WTC11 (cell line): ENCODE results near the gene DYNLRB1. TPM values are rescaled to one million over a fixed set of nuclear protein-coding genes. Genes with fewer than 3 reads are reported as not detected.
A peak's percentile ranks its signal among the peaks of the same experiment; 100 is the strongest.

Experiments used
- ATAC-seq: fragments of 200-7000 bp; cut with Tn5 transposase; 2 replicates; pipeline ENCODE4 v1.10.0; 2021; ENCODE audit warnings: mild to moderate bottlenecking, moderate library complexity
- Bru-seq: library from RNA; stranded (reverse); fragments of 400-500 nt; gene quantifications from one replicate; lab custom pipeline; 2021; lab: Mats Ljungman, UMichigan
- CTCF ChIA-PET: fragments of 300-600 bp; sonication (Branson Sonifier 250); formaldehyde crosslinking; loops from one replicate; lab custom pipeline; 2021; ENCODE audit warnings: antibody characterized with exemption; lab: Charles Lee
- POLR2A ChIA-PET: fragments of 350-600 bp; sonication (Branson Sonifier 250); formaldehyde crosslinking; loops from one replicate; lab custom pipeline; 2021; ENCODE audit warnings: antibody characterized with exemption; lab: Charles Lee
- DNase-seq: peaks from one replicate; pipeline ENCODE4 v3.0.0; 2021; ENCODE audit warnings: low spot score
- H3K27ac Mint-ChIP-seq: 2 replicates; pipeline ENCODE4 v1.8.0; 2021; ENCODE audit warnings: mixed read lengths
- H3K27me3 Mint-ChIP-seq: 2 replicates; pipeline ENCODE4 v1.8.0; 2021; ENCODE audit warnings: low read depth, mild to moderate bottlenecking, moderate library complexity, mixed read lengths
- H3K36me3 Mint-ChIP-seq: 2 replicates; pipeline ENCODE4 v1.8.0; 2021; ENCODE audit warnings: mixed read lengths
- H3K4me1 Mint-ChIP-seq: 2 replicates; pipeline ENCODE4 v1.8.0; 2022; ENCODE audit warnings: mixed read lengths
- H3K4me3 Mint-ChIP-seq: 2 replicates; pipeline ENCODE4 v1.8.0; 2021; ENCODE audit warnings: mild to moderate bottlenecking, moderate library complexity, mixed read lengths
- H3K9me3 Mint-ChIP-seq: 2 replicates; pipeline ENCODE4 v1.8.0; 2021; ENCODE audit warnings: mixed read lengths
- ARID4B ChIP-seq: sonication (generic); formaldehyde crosslinking; IDR thresholded peaks from 2 replicates; pipeline ENCODE4 v1.8.0; 2023; ENCODE audit warnings: missing genetic modification reagents, mild to moderate bottlenecking, borderline replicate concordance
- CREM ChIP-seq: sonication (generic); formaldehyde crosslinking; IDR thresholded peaks from 2 replicates; pipeline ENCODE4 v1.8.1; 2022; ENCODE audit warnings: mild to moderate bottlenecking, missing genetic modification reagents, moderate library complexity
- E2F5 ChIP-seq: sonication (generic); formaldehyde crosslinking; IDR thresholded peaks from 2 replicates; pipeline ENCODE4 v1.8.1; 2022; ENCODE audit warnings: mild to moderate bottlenecking, moderate library complexity, missing genetic modification reagents
- FOXK1 ChIP-seq: sonication (generic); formaldehyde crosslinking; IDR thresholded peaks from 2 replicates; pipeline ENCODE4 v1.8.0; 2022; ENCODE audit warnings: mild to moderate bottlenecking, moderate library complexity, missing genetic modification reagents
- GABPB1 ChIP-seq: sonication (generic); formaldehyde crosslinking; IDR thresholded peaks from 2 replicates; pipeline ENCODE4 v1.8.1; 2023; ENCODE audit warnings: mild to moderate bottlenecking, missing genetic modification reagents
- KAT7 ChIP-seq: sonication (generic); formaldehyde crosslinking; IDR thresholded peaks from 2 replicates; pipeline ENCODE4 v1.8.1; 2023; ENCODE audit warnings: missing genetic modification reagents, mild to moderate bottlenecking, borderline replicate concordance
- NFYB ChIP-seq: sonication (generic); formaldehyde crosslinking; conservative IDR thresholded peaks from 2 replicates; pipeline ENCODE4 v1.8.0; 2022; ENCODE audit warnings: low read depth, missing genetic modification reagents
- SMAD3 ChIP-seq: sonication (generic); formaldehyde crosslinking; IDR thresholded peaks from 2 replicates; pipeline ENCODE4 v1.8.0; 2022; ENCODE audit warnings: missing genetic modification reagents, mild to moderate bottlenecking, borderline replicate concordance
- SP1 ChIP-seq: sonication (generic); formaldehyde crosslinking; conservative IDR thresholded peaks from 2 replicates; pipeline ENCODE4 v1.8.1; 2022; ENCODE audit warnings: missing genetic modification reagents
- TEAD1 ChIP-seq: sonication (generic); formaldehyde crosslinking; IDR thresholded peaks from 2 replicates; pipeline ENCODE4 v1.8.0; 2022; ENCODE audit warnings: mild to moderate bottlenecking, missing genetic modification reagents
- ZNF281 ChIP-seq: sonication (generic); formaldehyde crosslinking; IDR thresholded peaks from 2 replicates; pipeline ENCODE4 v1.8.0; 2023; ENCODE audit warnings: mild to moderate bottlenecking, missing genetic modification reagents
- ZNF416 ChIP-seq: fragments of 250-450 bp; sonication (Bioruptor Pico); IDR thresholded peaks from 2 replicates; pipeline ENCODE4 v1.9.0; 2021; ENCODE audit warnings: mild to moderate bottlenecking, inconsistent platforms
- ZNF671 ChIP-seq: fragments of 250-450 bp; sonication (Bioruptor Pico); IDR thresholded peaks from 2 replicates; pipeline ENCODE4 v1.8.0; 2021; ENCODE audit warnings: mild to moderate bottlenecking
- long read RNA-seq, 3 experiments: library from RNA in 1 of 3; library from capped mRNA in 1 of 3; library from polyadenylated mRNA in 1 of 3; unstranded in 2 of 3; stranded (forward) in 1 of 3; transcript quantifications; one replicate each; pipeline ENCODE4 v2.0.0, GENCODE V29; 2021
- total RNA-seq: library from RNA; stranded (reverse); gene quantifications from 3 replicates; pipeline ENCODE4 v1.2.3, GENCODE V29; 2021
- TF ChIP-seq, protein P1 (sequence below): sonication (generic); formaldehyde crosslinking; IDR thresholded peaks from 2 replicates; pipeline ENCODE4 v1.8.0; 2022; ENCODE audit warnings: mild to moderate bottlenecking, missing genetic modification reagents
- TF ChIP-seq, protein P2 (sequence below): sonication (generic); formaldehyde crosslinking; IDR thresholded peaks from 2 replicates; pipeline ENCODE4 v1.8.1; 2023; ENCODE audit warnings: mild to moderate bottlenecking, moderate library complexity, missing genetic modification reagents
- TF ChIP-seq, protein P3 (sequence below): sonication (generic); formaldehyde crosslinking; IDR thresholded peaks from 2 replicates; pipeline ENCODE4 v1.8.0; 2022; ENCODE audit warnings: mild to moderate bottlenecking, missing genetic modification reagents
- TF ChIP-seq, protein P4 (sequence below): sonication (generic); formaldehyde crosslinking; IDR thresholded peaks from 2 replicates; pipeline ENCODE4 v1.8.0; 2022; ENCODE audit warnings: mild to moderate bottlenecking, missing genetic modification reagents

Gene DYNLRB1
- 99.3 to 126 TPM (median 115 TPM) in 3 replicates for total RNA-seq
- Bru-seq, nascent RNA, result percentile 79 among the genes with signal in this experiment
- long read RNA-seq, experiment 1, transcript DYNLRB1-202 (4 exons, 675 nt), result major isoform, 33 of 43 reads
- long read RNA-seq, experiment 1, partial matches to known transcripts, result 4 of 43 reads
- long read RNA-seq, experiment 1, other reads (novel, unspliced or antisense), result 6 of 43 reads
- long read RNA-seq, experiment 2, transcript DYNLRB1-202 (4 exons, 675 nt), result major isoform, 90 of 185 reads
- long read RNA-seq, experiment 2, partial matches to known transcripts, result 85 of 185 reads
- long read RNA-seq, experiment 2, other reads (novel, unspliced or antisense), result 10 of 185 reads
- long read RNA-seq, experiment 3, partial matches to known transcripts, result 9 of 13 reads
- long read RNA-seq, experiment 3, other reads (novel, unspliced or antisense), result 1 of 13 reads

DNA sequence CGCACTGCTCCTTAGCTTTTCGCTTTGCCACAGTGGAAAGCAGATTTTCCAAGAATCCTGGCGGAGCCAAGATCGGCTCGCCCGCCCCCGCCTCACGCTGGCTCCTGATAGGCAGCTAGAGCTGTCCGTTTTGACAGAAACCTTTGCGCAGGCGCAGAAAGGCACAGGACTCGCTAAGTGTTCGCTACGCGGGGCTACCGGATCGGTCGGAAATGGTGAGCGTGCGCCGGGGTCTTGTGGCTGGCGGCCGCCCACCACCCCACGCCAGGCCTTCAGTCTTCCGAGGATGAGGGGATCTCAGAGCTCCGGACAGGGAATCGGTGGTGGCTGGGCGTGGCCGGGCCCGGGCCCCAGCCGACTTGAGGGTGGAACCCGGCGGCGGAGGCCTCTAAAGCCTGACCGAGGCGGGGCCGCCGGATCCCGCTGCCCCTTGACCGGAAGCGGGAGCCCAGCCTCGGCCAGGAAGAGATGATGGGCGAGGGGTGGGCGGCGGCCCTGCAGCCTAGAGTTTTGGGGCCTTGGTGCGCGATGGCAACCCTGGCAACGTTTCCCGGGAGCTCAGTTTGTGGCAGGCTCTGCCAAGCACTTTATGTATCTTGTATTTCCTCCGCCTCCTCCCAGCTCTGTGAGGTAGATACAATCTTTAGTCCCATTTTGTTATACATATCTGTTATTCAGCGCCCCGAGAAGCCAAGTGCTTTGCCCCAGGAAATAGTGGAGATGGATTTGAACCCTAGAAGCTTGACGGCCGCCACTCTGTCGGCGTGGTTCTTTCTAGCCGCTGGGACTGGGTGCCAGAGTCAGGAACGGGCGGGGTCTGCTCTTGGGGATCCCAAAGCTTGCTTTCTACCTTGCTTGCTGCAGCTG is at the start of gene DYNLRB1:
TSS of gene DYNLRB1 (plus strand) at position 176 of the 867 bp plus-strand sequence. CDS start at position 213, 37 bp downstream.
- peaks cover 20% of the 10 kb centered on the region for H3K4me1 Mint-ChIP-seq
- H3K36me3 Mint-ChIP-seq, result no peaks in the 10 kb centered on the region
- CTCF ChIA-PET, result interaction anchor here (0.6 to 4.2 kb wide), 14 partner anchors 9 to 326 kb away, joined by 3 to 60 read pairs (median 5); partner anchors contain the start of genes AHCY and ITCH
- H3K4me3 Mint-ChIP-seq, result peak within 1 kb of the TSS; percentile 97
- no peaks in the 10 kb centered on the region for H3K27me3 Mint-ChIP-seq
- POLR2A ChIA-PET, result interaction anchor here (0.7 to 1.4 kb wide), 7 partner anchors 10 to 214 kb away, joined by 3 to 12 read pairs (median 4); partner anchors contain the start of genes AHCY and ITCH
- H3K9me3 Mint-ChIP-seq, result no peaks in the 10 kb centered on the region
- ATAC-seq, result peak; percentile 85
- peak within 1 kb of the TSS; percentile 98 for H3K27ac Mint-ChIP-seq
- peak; percentile 98 for DNase-seq
- TF ChIP-seq ZNF416 (CRISPR knock-in tag) (peak; percentile 9; the same call in 1 of the 2 replicates), ARID4B (CRISPR knock-in tag) (peak; percentile 71; the same call in 1 of the 2 replicates), GABPB1 (CRISPR knock-in tag) (peak; percentile 83), E2F5 (CRISPR knock-in tag) (0 out of 2 replicates have a peak, but pooled peaks have one; percentile 32), SP1 (CRISPR knock-in tag) (peak; percentile 63; the same call in 1 of the 2 replicates), NFYB (CRISPR knock-in tag) (peak; percentile 93), FOXK1 (no peak), CREM (CRISPR knock-in tag) (no peak), SMAD3 (CRISPR knock-in tag) (no peak), ZNF671 (CRISPR knock-in tag) (no peak), KAT7 (CRISPR knock-in tag) (no peak), TEAD1 (CRISPR knock-in tag) (peak; percentile 28; the same call in 1 of the 2 replicates), ZNF281 (peak; percentile 52; the same call in 1 of the 2 replicates)
- TF ChIP-seq, protein P1, sequence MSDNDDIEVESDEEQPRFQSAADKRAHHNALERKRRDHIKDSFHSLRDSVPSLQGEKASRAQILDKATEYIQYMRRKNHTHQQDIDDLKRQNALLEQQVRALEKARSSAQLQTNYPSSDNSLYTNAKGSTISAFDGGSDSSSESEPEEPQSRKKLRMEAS, result peak; percentile 64
- TF ChIP-seq, protein P2, sequence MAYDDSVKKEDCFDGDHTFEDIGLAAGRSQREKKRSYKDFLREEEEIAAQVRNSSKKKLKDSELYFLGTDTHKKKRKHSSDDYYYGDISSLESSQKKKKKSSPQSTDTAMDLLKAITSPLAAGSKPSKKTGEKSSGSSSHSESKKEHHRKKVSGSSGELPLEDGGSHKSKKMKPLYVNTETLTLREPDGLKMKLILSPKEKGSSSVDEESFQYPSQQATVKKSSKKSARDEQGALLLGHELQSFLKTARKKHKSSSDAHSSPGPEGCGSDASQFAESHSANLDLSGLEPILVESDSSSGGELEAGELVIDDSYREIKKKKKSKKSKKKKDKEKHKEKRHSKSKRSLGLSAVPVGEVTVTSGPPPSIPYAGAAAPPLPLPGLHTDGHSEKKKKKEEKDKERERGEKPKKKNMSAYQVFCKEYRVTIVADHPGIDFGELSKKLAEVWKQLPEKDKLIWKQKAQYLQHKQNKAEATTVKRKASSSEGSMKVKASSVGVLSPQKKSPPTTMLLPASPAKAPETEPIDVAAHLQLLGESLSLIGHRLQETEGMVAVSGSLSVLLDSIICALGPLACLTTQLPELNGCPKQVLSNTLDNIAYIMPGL (CRISPR knock-in tag), result peak; percentile 72; the same call in 1 of the 2 replicates
- TF ChIP-seq, protein P3, sequence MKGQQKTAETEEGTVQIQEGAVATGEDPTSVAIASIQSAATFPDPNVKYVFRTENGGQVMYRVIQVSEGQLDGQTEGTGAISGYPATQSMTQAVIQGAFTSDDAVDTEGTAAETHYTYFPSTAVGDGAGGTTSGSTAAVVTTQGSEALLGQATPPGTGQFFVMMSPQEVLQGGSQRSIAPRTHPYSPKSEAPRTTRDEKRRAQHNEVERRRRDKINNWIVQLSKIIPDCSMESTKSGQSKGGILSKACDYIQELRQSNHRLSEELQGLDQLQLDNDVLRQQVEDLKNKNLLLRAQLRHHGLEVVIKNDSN (CRISPR knock-in tag), result peak; percentile 57; the same call in 1 of the 2 replicates
- TF ChIP-seq, protein P4, sequence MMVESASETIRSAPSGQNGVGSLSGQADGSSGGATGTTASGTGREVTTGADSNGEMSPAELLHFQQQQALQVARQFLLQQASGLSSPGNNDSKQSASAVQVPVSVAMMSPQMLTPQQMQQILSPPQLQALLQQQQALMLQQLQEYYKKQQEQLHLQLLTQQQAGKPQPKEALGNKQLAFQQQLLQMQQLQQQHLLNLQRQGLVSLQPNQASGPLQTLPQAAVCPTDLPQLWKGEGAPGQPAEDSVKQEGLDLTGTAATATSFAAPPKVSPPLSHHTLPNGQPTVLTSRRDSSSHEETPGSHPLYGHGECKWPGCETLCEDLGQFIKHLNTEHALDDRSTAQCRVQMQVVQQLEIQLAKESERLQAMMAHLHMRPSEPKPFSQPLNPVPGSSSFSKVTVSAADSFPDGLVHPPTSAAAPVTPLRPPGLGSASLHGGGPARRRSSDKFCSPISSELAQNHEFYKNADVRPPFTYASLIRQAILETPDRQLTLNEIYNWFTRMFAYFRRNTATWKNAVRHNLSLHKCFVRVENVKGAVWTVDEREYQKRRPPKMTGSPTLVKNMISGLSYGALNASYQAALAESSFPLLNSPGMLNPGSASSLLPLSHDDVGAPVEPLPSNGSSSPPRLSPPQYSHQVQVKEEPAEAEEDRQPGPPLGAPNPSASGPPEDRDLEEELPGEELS (CRISPR knock-in tag), result peak; percentile 24; the same call in 1 of the 2 replicates
